Neural cell (in vitro differentiated cells): ENCODE results near the gene PPP2R5B. TPM values are rescaled to one million over a fixed set of nuclear protein-coding genes. Genes with fewer than 3 reads are reported as not detected.

ENCODE experiments used
- H2AFZ ChIP-seq: fragments of 200-600, 300-800 bp; sonication (generic), shearing (Covaris generic); 2 replicates; pipeline ENCODE4 v1.6.0; 2014; ENCODE audit warnings: low read depth, mild to moderate bottlenecking, antibody characterized with exemption, low read length, moderate library complexity
- H3F3A ChIP-seq: fragments of 200-600 bp; shearing (Covaris generic); 2 replicates; pipeline ENCODE4 v1.6.1; 2016; ENCODE audit warnings: mild to moderate bottlenecking, moderate library complexity, mixed read lengths, antibody characterized with exemption, low read length; ENCODE audit not compliant: insufficient read depth, poor library complexity, severe bottlenecking
- H3K27ac ChIP-seq: fragments of 200-600, 300-800 bp; sonication (generic), shearing (Covaris generic); 2 replicates; pipeline ENCODE4 v1.5.1; 2014; ENCODE audit warnings: mild to moderate bottlenecking, low read length, moderate library complexity
- H3K27me3 ChIP-seq: fragments of 300-800, 200-600 bp; sonication (generic), shearing (Covaris generic); 2 replicates; pipeline ENCODE4 v1.6.0; 2014; ENCODE audit warnings: mild to moderate bottlenecking, low read depth, low read length, moderate library complexity; ENCODE audit not compliant: insufficient read depth
- H3K36me3 ChIP-seq: fragments of 300-800, 200-600 bp; sonication (generic), shearing (Covaris generic); 2 replicates; pipeline ENCODE4 v1.5.1; 2014; ENCODE audit warnings: mild to moderate bottlenecking, antibody characterized with exemption, low read length, moderate library complexity; ENCODE audit not compliant: insufficient read depth
- H3K4me2 ChIP-seq: fragments of 300-800, 200-600 bp; sonication (generic), shearing (Covaris generic); 2 replicates; pipeline ENCODE4 v1.6.0; 2014; ENCODE audit warnings: mild to moderate bottlenecking, low read length
- H3K4me3 ChIP-seq: fragments of 300-800, 200-600 bp; sonication (generic), shearing (Covaris generic); 2 replicates; pipeline ENCODE4 v1.5.1; 2014; ENCODE audit warnings: mild to moderate bottlenecking, low read length, moderate library complexity
- H3K79me2 ChIP-seq: fragments of 200-600 bp; shearing (Covaris generic); replicated peaks from 2 replicates; pipeline ENCODE4 v1.6.0; 2014; ENCODE audit warnings: mild to moderate bottlenecking, low read length, moderate library complexity; ENCODE audit not compliant: insufficient read depth
- H3K9ac ChIP-seq: fragments of 300-800, 200-600 bp; sonication (generic), shearing (Covaris generic); 2 replicates; pipeline ENCODE4 v1.6.1; 2016; ENCODE audit warnings: mild to moderate bottlenecking, low read length, mixed read lengths
- H3K9me2 ChIP-seq: fragments of 200-600 bp; shearing (Covaris generic); 2 replicates; pipeline ENCODE4 v1.6.1; 2016; ENCODE audit warnings: mild to moderate bottlenecking, low read length, mixed read lengths; ENCODE audit not compliant: insufficient read depth
- H3K9me3 ChIP-seq: fragments of 200-600, 300-800 bp; sonication (generic), shearing (Covaris generic); 2 replicates; pipeline ENCODE4 v1.6.1; 2016; ENCODE audit warnings: mild to moderate bottlenecking, mixed run types, low read length, moderate library complexity, mixed read lengths
- H4K20me1 ChIP-seq: fragments of 200-600 bp; shearing (Covaris generic); 2 replicates; pipeline ENCODE4 v1.6.1; 2016; ENCODE audit warnings: mild to moderate bottlenecking, mixed run types; ENCODE audit not compliant: insufficient read depth
- EP300 ChIP-seq: fragments of 450-650 bp; conservative IDR thresholded peaks from 2 replicates; pipeline ENCODE4 v1.6.1; 2014; ENCODE audit warnings: antibody characterized with exemption, mild to moderate bottlenecking, moderate library complexity; ENCODE audit not compliant: poor library complexity, severe bottlenecking
- EZH2 ChIP-seq: fragments of 200-600, 300-800 bp; shearing (Covaris generic), sonication (generic); IDR thresholded peaks from 2 replicates; pipeline ENCODE4 v1.6.1; 2014; ENCODE audit warnings: antibody characterized with exemption, low read length, borderline replicate concordance, mild to moderate bottlenecking; ENCODE audit not compliant: insufficient read depth, poor library complexity, severe bottlenecking
- MXI1 ChIP-seq: fragments of 450-650 bp; conservative IDR thresholded peaks from 2 replicates; pipeline ENCODE4 v1.6.1; 2014; ENCODE audit warnings: antibody characterized with exemption, mild to moderate bottlenecking; ENCODE audit not compliant: poor library complexity, severe bottlenecking
- POLR2AphosphoS5 ChIP-seq: IDR thresholded peaks from 2 replicates; pipeline ENCODE4 v1.6.1; 2012
- RAD21 ChIP-seq: fragments of 450-650 bp; conservative IDR thresholded peaks from 2 replicates; pipeline ENCODE4 v1.6.1; 2014; ENCODE audit warnings: antibody characterized with exemption, mild to moderate bottlenecking, moderate library complexity
- SMC3 ChIP-seq: fragments of 450-650 bp; conservative IDR thresholded peaks from 2 replicates; pipeline ENCODE4 v1.6.1; 2014; ENCODE audit warnings: antibody characterized with exemption, mild to moderate bottlenecking, moderate library complexity; ENCODE audit not compliant: poor library complexity
- TAF1 ChIP-seq: IDR thresholded peaks from 2 replicates; pipeline ENCODE4 v1.6.1; 2012; ENCODE audit warnings: low read depth
- polyA plus RNA-seq: library from polyadenylated mRNA; depleted of rRNA; stranded (reverse); fragments of >200 nt; gene quantifications from 2 replicates; pipeline ENCODE4 v1.2.3, GENCODE V29; 2014
- TF ChIP-seq, protein P1 (sequence below): IDR thresholded peaks from 2 replicates; pipeline ENCODE4 v1.6.1; 2012; ENCODE audit warnings: borderline replicate concordance
- TF ChIP-seq, protein P2 (sequence below): fragments of 450-650 bp; IDR thresholded peaks from 2 replicates; pipeline ENCODE4 v1.5.1; 2014; ENCODE audit warnings: antibody characterized with exemption, mild to moderate bottlenecking, moderate library complexity; ENCODE audit not compliant: poor library complexity, severe bottlenecking

The PPP2R5B gene
- polyA plus RNA-seq, 1 donor from 2014 or later = 76.1 TPM

DNA sequence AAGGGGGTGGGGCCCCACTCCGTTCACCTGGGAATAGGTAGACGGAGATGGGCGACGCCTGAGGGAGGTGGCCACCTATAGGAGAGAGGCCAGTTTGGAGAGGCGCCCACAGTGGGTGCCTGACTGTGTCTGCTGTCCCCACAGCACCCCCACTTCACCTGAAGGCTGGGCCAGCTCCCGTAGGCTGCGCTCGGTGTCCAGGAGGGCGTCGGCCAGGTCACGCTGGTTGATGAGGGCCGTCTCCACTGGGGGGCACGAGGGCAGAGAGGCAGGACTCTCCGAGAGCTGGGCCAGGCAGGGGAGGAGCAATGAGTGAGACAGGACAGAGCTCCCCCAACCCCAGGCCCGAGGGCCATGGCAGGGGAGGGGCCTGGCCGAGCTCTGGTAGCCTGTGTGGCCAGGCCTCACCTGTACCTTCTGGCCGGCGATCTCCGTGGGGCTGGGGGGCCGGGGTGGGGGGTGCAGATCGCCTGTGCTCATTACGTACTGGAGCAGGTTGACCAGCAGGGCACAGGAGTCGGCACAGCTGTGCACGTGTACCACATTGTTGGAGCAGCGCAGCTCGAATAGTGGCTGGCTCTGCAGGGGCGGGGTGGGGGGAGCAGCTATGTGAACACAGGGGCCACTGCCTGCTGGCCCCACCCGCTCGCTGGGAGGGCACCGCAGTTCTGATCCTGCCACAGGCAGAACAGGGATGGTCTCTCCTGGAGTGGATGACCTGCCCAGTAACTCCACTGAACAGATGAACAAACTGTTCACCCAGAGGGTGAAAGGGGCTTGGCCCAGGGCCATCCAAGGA lies 22.2 kb upstream of the PPP2R5B start:
- Histone ChIP-seq H3K27ac (no peak overlapping the region), H3K79me2 (no peaks in the 10 kb centered on the region), H3K36me3 (no peaks in the 10 kb centered on the region), H2AFZ (no peak overlapping the region), H3K9me3 (no peaks in the 10 kb centered on the region), H3F3A (no peaks in the 10 kb centered on the region), H3K9me2 (no peaks in the 10 kb centered on the region), H3K4me3 (no peak overlapping the region), H4K20me1 (no peaks in the 10 kb centered on the region), H3K9ac (no peak overlapping the region), H3K27me3 (no peaks in the 10 kb centered on the region), H3K4me2 (no peak overlapping the region)
- TF ChIP-seq, protein P1, sequence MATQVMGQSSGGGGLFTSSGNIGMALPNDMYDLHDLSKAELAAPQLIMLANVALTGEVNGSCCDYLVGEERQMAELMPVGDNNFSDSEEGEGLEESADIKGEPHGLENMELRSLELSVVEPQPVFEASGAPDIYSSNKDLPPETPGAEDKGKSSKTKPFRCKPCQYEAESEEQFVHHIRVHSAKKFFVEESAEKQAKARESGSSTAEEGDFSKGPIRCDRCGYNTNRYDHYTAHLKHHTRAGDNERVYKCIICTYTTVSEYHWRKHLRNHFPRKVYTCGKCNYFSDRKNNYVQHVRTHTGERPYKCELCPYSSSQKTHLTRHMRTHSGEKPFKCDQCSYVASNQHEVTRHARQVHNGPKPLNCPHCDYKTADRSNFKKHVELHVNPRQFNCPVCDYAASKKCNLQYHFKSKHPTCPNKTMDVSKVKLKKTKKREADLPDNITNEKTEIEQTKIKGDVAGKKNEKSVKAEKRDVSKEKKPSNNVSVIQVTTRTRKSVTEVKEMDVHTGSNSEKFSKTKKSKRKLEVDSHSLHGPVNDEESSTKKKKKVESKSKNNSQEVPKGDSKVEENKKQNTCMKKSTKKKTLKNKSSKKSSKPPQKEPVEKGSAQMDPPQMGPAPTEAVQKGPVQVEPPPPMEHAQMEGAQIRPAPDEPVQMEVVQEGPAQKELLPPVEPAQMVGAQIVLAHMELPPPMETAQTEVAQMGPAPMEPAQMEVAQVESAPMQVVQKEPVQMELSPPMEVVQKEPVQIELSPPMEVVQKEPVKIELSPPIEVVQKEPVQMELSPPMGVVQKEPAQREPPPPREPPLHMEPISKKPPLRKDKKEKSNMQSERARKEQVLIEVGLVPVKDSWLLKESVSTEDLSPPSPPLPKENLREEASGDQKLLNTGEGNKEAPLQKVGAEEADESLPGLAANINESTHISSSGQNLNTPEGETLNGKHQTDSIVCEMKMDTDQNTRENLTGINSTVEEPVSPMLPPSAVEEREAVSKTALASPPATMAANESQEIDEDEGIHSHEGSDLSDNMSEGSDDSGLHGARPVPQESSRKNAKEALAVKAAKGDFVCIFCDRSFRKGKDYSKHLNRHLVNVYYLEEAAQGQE = no peak
- TF ChIP-seq MXI1 (no peak), EP300 (no peak), POLR2AphosphoS5 (no peak), SMC3 (no peak), EZH2 (no peak), TAF1 (no peak), RAD21 (no peak)
- TF ChIP-seq, protein P2, sequence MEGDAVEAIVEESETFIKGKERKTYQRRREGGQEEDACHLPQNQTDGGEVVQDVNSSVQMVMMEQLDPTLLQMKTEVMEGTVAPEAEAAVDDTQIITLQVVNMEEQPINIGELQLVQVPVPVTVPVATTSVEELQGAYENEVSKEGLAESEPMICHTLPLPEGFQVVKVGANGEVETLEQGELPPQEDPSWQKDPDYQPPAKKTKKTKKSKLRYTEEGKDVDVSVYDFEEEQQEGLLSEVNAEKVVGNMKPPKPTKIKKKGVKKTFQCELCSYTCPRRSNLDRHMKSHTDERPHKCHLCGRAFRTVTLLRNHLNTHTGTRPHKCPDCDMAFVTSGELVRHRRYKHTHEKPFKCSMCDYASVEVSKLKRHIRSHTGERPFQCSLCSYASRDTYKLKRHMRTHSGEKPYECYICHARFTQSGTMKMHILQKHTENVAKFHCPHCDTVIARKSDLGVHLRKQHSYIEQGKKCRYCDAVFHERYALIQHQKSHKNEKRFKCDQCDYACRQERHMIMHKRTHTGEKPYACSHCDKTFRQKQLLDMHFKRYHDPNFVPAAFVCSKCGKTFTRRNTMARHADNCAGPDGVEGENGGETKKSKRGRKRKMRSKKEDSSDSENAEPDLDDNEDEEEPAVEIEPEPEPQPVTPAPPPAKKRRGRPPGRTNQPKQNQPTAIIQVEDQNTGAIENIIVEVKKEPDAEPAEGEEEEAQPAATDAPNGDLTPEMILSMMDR = no peak

DNA sequence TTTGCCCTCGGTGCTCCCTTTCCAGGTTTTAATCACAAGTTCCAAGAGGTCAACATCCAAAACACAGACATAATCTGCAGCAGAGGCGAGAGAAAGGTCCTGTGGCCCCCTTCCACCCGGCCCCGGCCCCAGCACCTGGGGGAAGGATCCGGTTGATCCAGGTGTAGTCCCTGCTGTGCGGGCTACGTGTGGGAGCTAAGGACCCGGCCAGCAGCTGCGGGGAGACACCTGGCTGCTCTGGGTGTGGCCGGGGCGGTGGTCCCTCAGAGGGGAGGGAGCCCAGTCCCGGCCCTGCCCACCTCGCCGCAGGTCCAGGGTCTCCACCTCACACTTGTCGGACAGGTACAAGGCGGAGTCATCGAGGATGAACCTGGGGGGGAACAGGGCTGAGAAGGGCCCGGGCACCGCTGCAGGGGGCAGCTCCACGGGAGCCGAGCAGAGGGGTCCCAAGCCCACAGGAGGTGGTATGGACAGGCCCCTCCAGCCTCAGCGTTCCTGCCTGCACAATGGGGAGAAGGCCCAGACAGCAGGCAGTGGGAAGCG lies 21.1 kb upstream of the PPP2R5B start:
- Histone ChIP-seq H3K79me2 (no peaks in the 10 kb centered on the region), H3K9me2 (no peaks in the 10 kb centered on the region), H3K4me2 (no peak overlapping the region), H3K36me3 (no peaks in the 10 kb centered on the region), H2AFZ (no peak overlapping the region), H3K9ac (no peak overlapping the region), H3K4me3 (no peak overlapping the region), H3K27ac (no peak overlapping the region), H3K9me3 (no peaks in the 10 kb centered on the region), H4K20me1 (no peaks in the 10 kb centered on the region), H3F3A (no peaks in the 10 kb centered on the region), H3K27me3 (no peaks in the 10 kb centered on the region)
- TF ChIP-seq MXI1 = no peak
- TF ChIP-seq TAF1 = no peak
- TF ChIP-seq, protein P2 = no peak
- no peak for TF ChIP-seq SMC3
- TF ChIP-seq POLR2AphosphoS5 = no peak
- TF ChIP-seq, protein P1 = no peak
- no peak for TF ChIP-seq RAD21
- TF ChIP-seq EZH2 = no peak
- no peak for TF ChIP-seq EP300
